Esophagus muscularis mucosa (tissue), 4 donors: ENCODE measurements around the gene GPR4. TPM values are rescaled to one million over a fixed set of nuclear protein-coding genes. Genes with fewer than 3 reads are reported as not detected.
A peak's percentile ranks its signal among the peaks of the same experiment; 100 is the strongest.

ENCODE experiments used
- DNase-seq: peaks from one replicate; pipeline ENCODE4 v3.0.0-alpha.2; 2017; ENCODE audit errors: extremely low spot score
- H3K27ac ChIP-seq, 4 donors: fragments of 200-600 bp; sonication (generic); replicated peaks in 1 of 4; 1 replicate in 3 of 4; 2 replicates in 1 of 4; pipeline ENCODE4 v1.5.1; 2016 to 2019; ENCODE audit warnings: mild to moderate bottlenecking in 1 of 4
- H3K27me3 ChIP-seq, 4 donors: fragments of 200-600 bp; sonication (generic); one replicate each; pipeline versions ENCODE4 v1.5.1 to v1.6.0; 2016 to 2019
- H3K36me3 ChIP-seq, 4 donors: fragments of 200-600 bp; sonication (generic); one replicate each; pipeline ENCODE4 v1.5.1; 2016 to 2019
- H3K4me1 ChIP-seq, 4 donors: fragments of 200-600 bp; sonication (generic); one replicate each; pipeline ENCODE4 v1.5.1; 2016 to 2019
- H3K4me3 ChIP-seq, 4 donors: fragments of 200-600 bp; sonication (generic); 1 replicate in 2 of 4; 2 replicates in 2 of 4; pipeline ENCODE4 v1.5.1; 2016 to 2019; ENCODE audit warnings: mild to moderate bottlenecking in 4 of 4, moderate library complexity in 1 of 4
- H3K9me3 ChIP-seq, 4 donors: fragments of 200-600 bp; sonication (generic); 1 replicate in 3 of 4; 2 replicates in 1 of 4; pipeline ENCODE4 v1.5.1; 2016 to 2019
- CTCF ChIP-seq, 3 experiments: fragments of 200-600 bp in 2 of 3; fragments of 450-650 bp in 1 of 3; sonication (generic) in 2 of 3; IDR thresholded peaks; one replicate each; pipeline ENCODE4 v1.5.1; 2017 to 2019; ENCODE audit warnings: antibody characterized with exemption in 3 of 3, mild to moderate bottlenecking in 2 of 3, moderate library complexity in 1 of 3
- EP300 ChIP-seq: sonication (generic); formaldehyde crosslinking; IDR thresholded peaks from one replicate; pipeline ENCODE4 v1.6.1; 2017; ENCODE audit warnings: antibody characterized with exemption
- POLR2A ChIP-seq: fragments of 450-650 bp; IDR thresholded peaks from one replicate; pipeline ENCODE4 v1.6.1; 2017; ENCODE audit warnings: antibody characterized with exemption, moderate library complexity, mild to moderate bottlenecking, low read depth
- POLR2AphosphoS5 ChIP-seq, 2 donors: sonication (generic); formaldehyde crosslinking; IDR thresholded peaks; one replicate each; pipeline ENCODE4 v1.6.1; 2017; ENCODE audit warnings: antibody characterized with exemption in 2 of 2
- WGBS: methylation state at CpG from one replicate; pipeline ENCODE4 v1.1.5; 2018; 5-methylcytosine and 5-hydroxymethylcytosine counted together
- intact Hi-C: fragments of 100-400 bp; cut with DNase I; formaldehyde crosslinking; loops from one replicate; pipeline ENCODE4 v1.15.1; 2023
- total RNA-seq, 4 donors: library from RNA; depleted of rRNA; stranded (reverse); fragments of >200 nt; gene quantifications; one replicate each; pipeline versions ENCODE4 v1.1.0 to v1.2.1, GENCODE V29; 2016

Gene GPR4
- total RNA-seq, 4 donors from 2014 or later: 0.42 to 6.6 (median 4.8) TPM

GRCh38 chr19:45600340-45600885 lies 1.6 kb downstream of the GPR4 start:
- H3K36me3 ChIP-seq: no peaks in the 10 kb centered on the region
- no peaks in the 10 kb centered on the region for H3K9me3 ChIP-seq
- DNase-seq: no peak
- intact Hi-C loops: no loop called here
- H3K4me1 ChIP-seq: peaks cover 23 to 45% (median 39%) of the 10 kb centered on the region in 4 donors
- WGBS: 42% methylated on average over 5 of the region's 5 CpGs
- peaks cover 0 to 88% (median 40%) of the 10 kb centered on the region in 4 donors for H3K27me3 ChIP-seq
- peak overlapping the region; percentile 47 to 56 (median 49) for H3K4me3 ChIP-seq
- H3K27ac ChIP-seq: peak overlapping the region; percentile 53 to 67 (median 63)
- TF ChIP-seq POLR2AphosphoS5 (IDR thresholded peaks at IDR 0.05): no peak
- TF ChIP-seq CTCF (IDR thresholded peaks at IDR 0.05): no peak
- TF ChIP-seq POLR2A: no peak
- TF ChIP-seq EP300: no peak

- intact Hi-C loops: no loop called here
- Histone ChIP-seq H3K36me3 (no peaks in the 10 kb centered on the region), H3K27ac (peak overlapping the region in 3 of 4 donors; percentile 39 to 66 (median 49)), H3K4me3 (peak overlapping the region in 1 of 4 donors; percentile 56), H3K27me3 (peaks cover 0 to 99% (median 40%) of the 10 kb centered on the region in 4 donors), H3K9me3 (no peaks in the 10 kb centered on the region), H3K4me1 (peaks cover 25 to 45% (median 39%) of the 10 kb centered on the region in 4 donors)
- 20% methylated on average over 13 of the region's 13 CpGs for WGBS
- no peak for DNase-seq
- TF ChIP-seq EP300: no peak
- no peak for TF ChIP-seq CTCF (IDR thresholded peaks at IDR 0.05)
- TF ChIP-seq POLR2A: no peak
- no peak for TF ChIP-seq POLR2AphosphoS5 (IDR thresholded peaks at IDR 0.05)
Observed at GRCh38 chr19:45599286-45599685, 2.7 kb downstream of the GPR4 start.

- Histone ChIP-seq H3K27me3 (peaks cover 0 to 98% (median 40%) of the 10 kb centered on the region in 4 donors), H3K4me1 (peaks cover 27 to 45% (median 39%) of the 10 kb centered on the region in 4 donors), H3K9me3 (no peaks in the 10 kb centered on the region), H3K27ac (peak overlapping the region; percentile 20 to 49 (median 44)), H3K4me3 (peak overlapping the region in 2 of 4 donors; percentile 3 to 56), H3K36me3 (no peaks in the 10 kb centered on the region)
- no peak for DNase-seq
- TF ChIP-seq POLR2A: no peak
- no peak for TF ChIP-seq POLR2AphosphoS5 (IDR thresholded peaks at IDR 0.05)
- no peak for TF ChIP-seq CTCF (IDR thresholded peaks at IDR 0.05)
- TF ChIP-seq EP300: no peak
- intact Hi-C loops: no loop called here
- WGBS: 6% methylated on average over 22 of the region's 22 CpGs
Observed at GRCh38 chr19:45598267-45599001, 3.6 kb downstream of the GPR4 start.

- H3K4me1 ChIP-seq: peaks cover 33 to 45% (median 39%) of the 10 kb centered on the region in 4 donors
- WGBS: 19% methylated on average over 5 of the region's 5 CpGs
- no peak for DNase-seq
- H3K9me3 ChIP-seq: no peaks in the 10 kb centered on the region
- H3K36me3 ChIP-seq: no peaks in the 10 kb centered on the region
- peaks cover 0 to 98% (median 38%) of the 10 kb centered on the region in 4 donors for H3K27me3 ChIP-seq
- H3K27ac ChIP-seq: peak overlapping the region in 3 of 4 donors; percentile 8 to 49 (median 39)
- intact Hi-C loops: no loop called here
- H3K4me3 ChIP-seq: peak overlapping the region in 1 of 4 donors; percentile 56
- no peak for TF ChIP-seq POLR2AphosphoS5 (IDR thresholded peaks at IDR 0.05)
- TF ChIP-seq CTCF (IDR thresholded peaks at IDR 0.05): no peak
- TF ChIP-seq POLR2A: no peak
- no peak for TF ChIP-seq EP300
Observed at GRCh38 chr19:45597425-45598111, 4.4 kb downstream of the GPR4 start.
